WTC11 (cell line): ENCODE results near the gene GDPD4. TPM values are rescaled to one million over a fixed set of nuclear protein-coding genes. Genes with fewer than 3 reads are reported as not detected.

ENCODE experiments used
- ATAC-seq: fragments of 200-7000 bp; cut with Tn5 transposase; 2 replicates; pipeline ENCODE4 v1.10.0; 2021; ENCODE audit warnings: mild to moderate bottlenecking, moderate library complexity
- CTCF ChIA-PET: fragments of 300-600 bp; sonication (Branson Sonifier 250); formaldehyde crosslinking; loops from one replicate; lab custom pipeline; 2021; ENCODE audit warnings: antibody characterized with exemption; lab: Charles Lee
- POLR2A ChIA-PET: fragments of 350-600 bp; sonication (Branson Sonifier 250); formaldehyde crosslinking; loops from one replicate; lab custom pipeline; 2021; ENCODE audit warnings: antibody characterized with exemption; lab: Charles Lee
- DNase-seq: peaks from one replicate; pipeline ENCODE4 v3.0.0; 2021; ENCODE audit warnings: low spot score
- H3K27ac Mint-ChIP-seq: 2 replicates; pipeline ENCODE4 v1.8.0; 2021; ENCODE audit warnings: mixed read lengths
- H3K27me3 Mint-ChIP-seq: 2 replicates; pipeline ENCODE4 v1.8.0; 2021; ENCODE audit warnings: low read depth, mild to moderate bottlenecking, moderate library complexity, mixed read lengths
- H3K36me3 Mint-ChIP-seq: 2 replicates; pipeline ENCODE4 v1.8.0; 2021; ENCODE audit warnings: mixed read lengths
- H3K4me1 Mint-ChIP-seq: 2 replicates; pipeline ENCODE4 v1.8.0; 2022; ENCODE audit warnings: mixed read lengths
- H3K4me3 Mint-ChIP-seq: 2 replicates; pipeline ENCODE4 v1.8.0; 2021; ENCODE audit warnings: mild to moderate bottlenecking, moderate library complexity, mixed read lengths
- H3K9me3 Mint-ChIP-seq: 2 replicates; pipeline ENCODE4 v1.8.0; 2021; ENCODE audit warnings: mixed read lengths
- ATF1 ChIP-seq: sonication (generic); formaldehyde crosslinking; IDR thresholded peaks from 2 replicates; pipeline ENCODE4 v1.8.1; 2023; ENCODE audit warnings: mild to moderate bottlenecking, moderate library complexity, missing genetic modification reagents
- CBFB ChIP-seq: sonication (generic); formaldehyde crosslinking; IDR thresholded peaks from 2 replicates; pipeline ENCODE4 v1.8.1; 2022; ENCODE audit warnings: mild to moderate bottlenecking, low read depth, missing genetic modification reagents
- ESRRA ChIP-seq: sonication (generic); formaldehyde crosslinking; IDR thresholded peaks from 2 replicates; pipeline ENCODE4 v1.8.1; 2022; ENCODE audit warnings: mild to moderate bottlenecking, missing genetic modification reagents, borderline replicate concordance
- GRHL2 ChIP-seq: fragments of 250-450 bp; sonication (Bioruptor Pico); IDR thresholded peaks from 2 replicates; pipeline ENCODE4 v1.8.0; 2022; ENCODE audit warnings: mild to moderate bottlenecking, moderate library complexity; ENCODE audit not compliant: insufficient replicate concordance, severe bottlenecking
- IRF1 ChIP-seq: sonication (generic); formaldehyde crosslinking; IDR thresholded peaks from 2 replicates; pipeline ENCODE4 v1.8.0; 2023; ENCODE audit warnings: missing genetic modification reagents
- JAZF1 ChIP-seq: fragments of 250-450 bp; sonication (Bioruptor Pico); IDR thresholded peaks from 2 replicates; pipeline ENCODE4 v1.9.0; 2021; ENCODE audit warnings: moderate library complexity, mild to moderate bottlenecking, inconsistent platforms
- MAX ChIP-seq: sonication (generic); formaldehyde crosslinking; IDR thresholded peaks from 2 replicates; pipeline ENCODE4 v1.8.0; 2022; ENCODE audit warnings: mild to moderate bottlenecking, missing genetic modification reagents
- MXD4 ChIP-seq: fragments of 250-450 bp; sonication (Bioruptor Pico); IDR thresholded peaks from 2 replicates; pipeline ENCODE4 v1.8.0; 2021; ENCODE audit warnings: mild to moderate bottlenecking, moderate library complexity, borderline replicate concordance
- NR2C2 ChIP-seq: sonication (generic); formaldehyde crosslinking; IDR thresholded peaks from 2 replicates; pipeline ENCODE4 v1.8.0; 2022; ENCODE audit warnings: mild to moderate bottlenecking, missing genetic modification reagents
- RELA ChIP-seq: sonication (generic); formaldehyde crosslinking; IDR thresholded peaks from 2 replicates; pipeline ENCODE4 v1.8.1; 2022; ENCODE audit warnings: missing genetic modification reagents, mild to moderate bottlenecking, borderline replicate concordance
- RORB ChIP-seq: fragments of 250-450 bp; sonication (Bioruptor Pico); IDR thresholded peaks from 2 replicates; pipeline ENCODE4 v1.9.0; 2021; ENCODE audit warnings: mild to moderate bottlenecking
- USF2 ChIP-seq: sonication (generic); formaldehyde crosslinking; IDR thresholded peaks from 2 replicates; pipeline ENCODE4 v1.8.1; 2023; ENCODE audit warnings: mild to moderate bottlenecking, missing genetic modification reagents, moderate library complexity
- ZBTB21 ChIP-seq: sonication (generic); formaldehyde crosslinking; IDR thresholded peaks from 2 replicates; pipeline ENCODE4 v1.8.1; 2023; ENCODE audit warnings: mild to moderate bottlenecking, missing genetic modification reagents, borderline replicate concordance
- ZNF263 ChIP-seq: sonication (generic); formaldehyde crosslinking; IDR thresholded peaks from 2 replicates; pipeline ENCODE4 v1.8.1; 2022; ENCODE audit warnings: low read depth, mild to moderate bottlenecking, moderate library complexity, missing genetic modification reagents
- ZNF317 ChIP-seq: sonication (generic); formaldehyde crosslinking; IDR thresholded peaks from 2 replicates; pipeline ENCODE4 v1.8.1; 2023; ENCODE audit warnings: low read depth, mild to moderate bottlenecking, moderate library complexity, missing genetic modification reagents, borderline replicate concordance
- total RNA-seq: library from RNA; stranded (reverse); gene quantifications from 3 replicates; pipeline ENCODE4 v1.2.3, GENCODE V29; 2021
- TF ChIP-seq, protein P1 (sequence below): sonication (generic); formaldehyde crosslinking; IDR thresholded peaks from 2 replicates; pipeline ENCODE4 v1.8.1; 2023; ENCODE audit warnings: mild to moderate bottlenecking, missing genetic modification reagents, moderate library complexity
- TF ChIP-seq, protein P2 (sequence below): fragments of 250-450 bp; sonication (Bioruptor Pico); IDR thresholded peaks from 2 replicates; pipeline ENCODE4 v1.9.0; 2021; ENCODE audit warnings: mild to moderate bottlenecking
- TF ChIP-seq, protein P3 (sequence below): sonication (generic); formaldehyde crosslinking; IDR thresholded peaks from 2 replicates; pipeline ENCODE4 v1.8.0; 2023; ENCODE audit warnings: mild to moderate bottlenecking, missing genetic modification reagents
- TF ChIP-seq, protein P4 (sequence below): fragments of 250-450 bp; sonication (Bioruptor Pico); IDR thresholded peaks from 2 replicates; pipeline ENCODE4 v1.9.0; 2021; ENCODE audit warnings: mild to moderate bottlenecking, borderline replicate concordance

The GDPD4 gene
- total RNA-seq, 1 experiment from 2014 or later, result not detected

- ChIA-PET CTCF (no interaction called here), POLR2A (no interaction called here)
- H3K4me3 Mint-ChIP-seq, result no peak overlapping the region
- H3K27me3 Mint-ChIP-seq, result no peaks in the 10 kb centered on the region
- no peak overlapping the region for H3K27ac Mint-ChIP-seq
- peaks cover 8% of the 10 kb centered on the region for H3K4me1 Mint-ChIP-seq
- ATAC-seq (no peak), DNase-seq (no peak)
- peaks cover 8% of the 10 kb centered on the region; the same call in 1 of the 2 replicates for H3K36me3 Mint-ChIP-seq
- TF ChIP-seq GRHL2 (CRISPR knock-in tag) (no peak), ZNF317 (CRISPR knock-in tag) (no peak), CBFB (CRISPR knock-in tag) (no peak), ATF1 (no peak), RORB (no peak), MXD4 (CRISPR knock-in tag) (no peak), NR2C2 (CRISPR knock-in tag) (no peak)
- TF ChIP-seq, protein P1, sequence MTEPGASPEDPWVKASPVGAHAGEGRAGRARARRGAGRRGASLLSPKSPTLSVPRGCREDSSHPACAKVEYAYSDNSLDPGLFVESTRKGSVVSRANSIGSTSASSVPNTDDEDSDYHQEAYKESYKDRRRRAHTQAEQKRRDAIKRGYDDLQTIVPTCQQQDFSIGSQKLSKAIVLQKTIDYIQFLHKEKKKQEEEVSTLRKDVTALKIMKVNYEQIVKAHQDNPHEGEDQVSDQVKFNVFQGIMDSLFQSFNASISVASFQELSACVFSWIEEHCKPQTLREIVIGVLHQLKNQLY, result no peak
- TF ChIP-seq, protein P2, sequence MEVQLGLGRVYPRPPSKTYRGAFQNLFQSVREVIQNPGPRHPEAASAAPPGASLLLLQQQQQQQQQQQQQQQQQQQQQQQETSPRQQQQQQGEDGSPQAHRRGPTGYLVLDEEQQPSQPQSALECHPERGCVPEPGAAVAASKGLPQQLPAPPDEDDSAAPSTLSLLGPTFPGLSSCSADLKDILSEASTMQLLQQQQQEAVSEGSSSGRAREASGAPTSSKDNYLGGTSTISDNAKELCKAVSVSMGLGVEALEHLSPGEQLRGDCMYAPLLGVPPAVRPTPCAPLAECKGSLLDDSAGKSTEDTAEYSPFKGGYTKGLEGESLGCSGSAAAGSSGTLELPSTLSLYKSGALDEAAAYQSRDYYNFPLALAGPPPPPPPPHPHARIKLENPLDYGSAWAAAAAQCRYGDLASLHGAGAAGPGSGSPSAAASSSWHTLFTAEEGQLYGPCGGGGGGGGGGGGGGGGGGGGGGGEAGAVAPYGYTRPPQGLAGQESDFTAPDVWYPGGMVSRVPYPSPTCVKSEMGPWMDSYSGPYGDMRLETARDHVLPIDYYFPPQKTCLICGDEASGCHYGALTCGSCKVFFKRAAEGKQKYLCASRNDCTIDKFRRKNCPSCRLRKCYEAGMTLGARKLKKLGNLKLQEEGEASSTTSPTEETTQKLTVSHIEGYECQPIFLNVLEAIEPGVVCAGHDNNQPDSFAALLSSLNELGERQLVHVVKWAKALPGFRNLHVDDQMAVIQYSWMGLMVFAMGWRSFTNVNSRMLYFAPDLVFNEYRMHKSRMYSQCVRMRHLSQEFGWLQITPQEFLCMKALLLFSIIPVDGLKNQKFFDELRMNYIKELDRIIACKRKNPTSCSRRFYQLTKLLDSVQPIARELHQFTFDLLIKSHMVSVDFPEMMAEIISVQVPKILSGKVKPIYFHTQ (CRISPR knock-in tag), result no peak
- H3K9me3 Mint-ChIP-seq, result peaks cover 21% of the 10 kb centered on the region
These were observed 38.7 kb downstream of the GDPD4 start for GRCh38 chr11:77262803-77263202.

GRCh38 chr11:77259641-77260040 is 41.8 kb downstream of the GDPD4 start:
- no peak overlapping the region for H3K4me3 Mint-ChIP-seq
- ATAC-seq, result no peak
- H3K36me3 Mint-ChIP-seq, result peaks cover 8% of the 10 kb centered on the region; the same call in 1 of the 2 replicates
- peaks cover 8% of the 10 kb centered on the region for H3K4me1 Mint-ChIP-seq
- H3K27me3 Mint-ChIP-seq, result no peaks in the 10 kb centered on the region
- H3K27ac Mint-ChIP-seq, result no peak overlapping the region
- POLR2A ChIA-PET, result no interaction called here
- CTCF ChIA-PET, result no interaction called here
- DNase-seq, result no peak
- peaks cover 21% of the 10 kb centered on the region for H3K9me3 Mint-ChIP-seq
- TF ChIP-seq, protein P3, sequence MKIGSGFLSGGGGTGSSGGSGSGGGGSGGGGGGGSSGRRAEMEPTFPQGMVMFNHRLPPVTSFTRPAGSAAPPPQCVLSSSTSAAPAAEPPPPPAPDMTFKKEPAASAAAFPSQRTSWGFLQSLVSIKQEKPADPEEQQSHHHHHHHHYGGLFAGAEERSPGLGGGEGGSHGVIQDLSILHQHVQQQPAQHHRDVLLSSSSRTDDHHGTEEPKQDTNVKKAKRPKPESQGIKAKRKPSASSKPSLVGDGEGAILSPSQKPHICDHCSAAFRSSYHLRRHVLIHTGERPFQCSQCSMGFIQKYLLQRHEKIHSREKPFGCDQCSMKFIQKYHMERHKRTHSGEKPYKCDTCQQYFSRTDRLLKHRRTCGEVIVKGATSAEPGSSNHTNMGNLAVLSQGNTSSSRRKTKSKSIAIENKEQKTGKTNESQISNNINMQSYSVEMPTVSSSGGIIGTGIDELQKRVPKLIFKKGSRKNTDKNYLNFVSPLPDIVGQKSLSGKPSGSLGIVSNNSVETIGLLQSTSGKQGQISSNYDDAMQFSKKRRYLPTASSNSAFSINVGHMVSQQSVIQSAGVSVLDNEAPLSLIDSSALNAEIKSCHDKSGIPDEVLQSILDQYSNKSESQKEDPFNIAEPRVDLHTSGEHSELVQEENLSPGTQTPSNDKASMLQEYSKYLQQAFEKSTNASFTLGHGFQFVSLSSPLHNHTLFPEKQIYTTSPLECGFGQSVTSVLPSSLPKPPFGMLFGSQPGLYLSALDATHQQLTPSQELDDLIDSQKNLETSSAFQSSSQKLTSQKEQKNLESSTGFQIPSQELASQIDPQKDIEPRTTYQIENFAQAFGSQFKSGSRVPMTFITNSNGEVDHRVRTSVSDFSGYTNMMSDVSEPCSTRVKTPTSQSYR (CRISPR knock-in tag), result no peak
- TF ChIP-seq MAX (CRISPR knock-in tag) (no peak), JAZF1 (CRISPR knock-in tag) (no peak), IRF1 (CRISPR knock-in tag) (no peak), ESRRA (CRISPR knock-in tag) (no peak), GRHL2 (CRISPR knock-in tag) (no peak), MXD4 (CRISPR knock-in tag) (no peak), ZNF263 (CRISPR knock-in tag) (no peak), RELA (CRISPR knock-in tag) (no peak), ZBTB21 (CRISPR knock-in tag) (no peak), USF2 (CRISPR knock-in tag) (no peak)
- TF ChIP-seq, protein P2 (CRISPR knock-in tag), result no peak
- TF ChIP-seq, protein P4, sequence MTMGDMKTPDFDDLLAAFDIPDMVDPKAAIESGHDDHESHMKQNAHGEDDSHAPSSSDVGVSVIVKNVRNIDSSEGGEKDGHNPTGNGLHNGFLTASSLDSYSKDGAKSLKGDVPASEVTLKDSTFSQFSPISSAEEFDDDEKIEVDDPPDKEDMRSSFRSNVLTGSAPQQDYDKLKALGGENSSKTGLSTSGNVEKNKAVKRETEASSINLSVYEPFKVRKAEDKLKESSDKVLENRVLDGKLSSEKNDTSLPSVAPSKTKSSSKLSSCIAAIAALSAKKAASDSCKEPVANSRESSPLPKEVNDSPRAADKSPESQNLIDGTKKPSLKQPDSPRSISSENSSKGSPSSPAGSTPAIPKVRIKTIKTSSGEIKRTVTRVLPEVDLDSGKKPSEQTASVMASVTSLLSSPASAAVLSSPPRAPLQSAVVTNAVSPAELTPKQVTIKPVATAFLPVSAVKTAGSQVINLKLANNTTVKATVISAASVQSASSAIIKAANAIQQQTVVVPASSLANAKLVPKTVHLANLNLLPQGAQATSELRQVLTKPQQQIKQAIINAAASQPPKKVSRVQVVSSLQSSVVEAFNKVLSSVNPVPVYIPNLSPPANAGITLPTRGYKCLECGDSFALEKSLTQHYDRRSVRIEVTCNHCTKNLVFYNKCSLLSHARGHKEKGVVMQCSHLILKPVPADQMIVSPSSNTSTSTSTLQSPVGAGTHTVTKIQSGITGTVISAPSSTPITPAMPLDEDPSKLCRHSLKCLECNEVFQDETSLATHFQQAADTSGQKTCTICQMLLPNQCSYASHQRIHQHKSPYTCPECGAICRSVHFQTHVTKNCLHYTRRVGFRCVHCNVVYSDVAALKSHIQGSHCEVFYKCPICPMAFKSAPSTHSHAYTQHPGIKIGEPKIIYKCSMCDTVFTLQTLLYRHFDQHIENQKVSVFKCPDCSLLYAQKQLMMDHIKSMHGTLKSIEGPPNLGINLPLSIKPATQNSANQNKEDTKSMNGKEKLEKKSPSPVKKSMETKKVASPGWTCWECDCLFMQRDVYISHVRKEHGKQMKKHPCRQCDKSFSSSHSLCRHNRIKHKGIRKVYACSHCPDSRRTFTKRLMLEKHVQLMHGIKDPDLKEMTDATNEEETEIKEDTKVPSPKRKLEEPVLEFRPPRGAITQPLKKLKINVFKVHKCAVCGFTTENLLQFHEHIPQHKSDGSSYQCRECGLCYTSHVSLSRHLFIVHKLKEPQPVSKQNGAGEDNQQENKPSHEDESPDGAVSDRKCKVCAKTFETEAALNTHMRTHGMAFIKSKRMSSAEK, result no peak
